DMS153 treated with DMSO at 0.1 percent for 48 hours (cell line): ENCODE data around the gene SLC6A4.

Experiments used
- DNase-seq: peaks from one replicate; lab custom pipeline; 2025; ENCODE audit not compliant: unreplicated experiment; lab: John Stamatoyannopoulos, UW

Gene SLC6A4

GRCh38 chr17:30235386-30236296 lies at the start of gene SLC6A4:
TSS of gene SLC6A4 (minus strand) at chr17:30235697. CDS start at chr17:30221958, 13,739 bp downstream.
- DNase-seq = no peak

- DNase-seq = no peak
Measured at GRCh38 chr17:30279156-30279555, 43.7 kb upstream of the SLC6A4 start.

GRCh38 chr17:30278032-30278431 lies 42.5 kb upstream of the SLC6A4 start:
- no peak for DNase-seq

GRCh38 chr17:30275911-30276310 lies 40.4 kb upstream of the SLC6A4 start:
- no peak for DNase-seq

GRCh38 chr17:30274887-30275286 lies 39.4 kb upstream of the SLC6A4 start:
- DNase-seq = no peak

GRCh38 chr17:30273373-30273772 lies 37.9 kb upstream of the SLC6A4 start:
- DNase-seq = no peak

- no peak for DNase-seq
Measured at GRCh38 chr17:30271102-30271501, 35.6 kb upstream of the SLC6A4 start.

- DNase-seq = no peak
Measured at GRCh38 chr17:30267625-30268024, 32.1 kb upstream of the SLC6A4 start.

- no peak for DNase-seq
Measured at GRCh38 chr17:30263552-30264333, 28.2 kb upstream of the SLC6A4 start.

GRCh38 chr17:30256756-30257506 lies 21.4 kb upstream of the SLC6A4 start:
- no peak for DNase-seq

- DNase-seq = no peak
Measured at GRCh38 chr17:30254150-30254549, 18.7 kb upstream of the SLC6A4 start.

- DNase-seq = no peak
Measured at GRCh38 chr17:30253312-30253711, 17.8 kb upstream of the SLC6A4 start.

GRCh38 chr17:30251931-30252330 lies 16.4 kb upstream of the SLC6A4 start:
- no peak for DNase-seq

- no peak for DNase-seq
Measured at GRCh38 chr17:30249460-30249859, 14.0 kb upstream of the SLC6A4 start.

GRCh38 chr17:30248786-30249185 lies 13.3 kb upstream of the SLC6A4 start:
- DNase-seq = no peak

GRCh38 chr17:30246460-30246859 lies 11.0 kb upstream of the SLC6A4 start:
- no peak for DNase-seq

- DNase-seq = no peak
Measured at GRCh38 chr17:30244853-30245385, 9.4 kb upstream of the SLC6A4 start.

GRCh38 chr17:30243568-30243967 lies 8.1 kb upstream of the SLC6A4 start:
- DNase-seq = no peak

GRCh38 chr17:30243002-30243401 lies 7.5 kb upstream of the SLC6A4 start:
- DNase-seq = no peak

- DNase-seq = no peak
Measured at GRCh38 chr17:30241051-30241450, 5.6 kb upstream of the SLC6A4 start.

- DNase-seq = no peak
Measured at GRCh38 chr17:30240177-30240576, 4.7 kb upstream of the SLC6A4 start.
